SK-N-MC (cell line): ENCODE data around the gene BRD1.
"Not testable (repeated sequence)": the region's sequence is repeated elsewhere in the genome, so short reads cannot be mapped to it uniquely, and the experiment has no call there.

Experiments used
- DNase-seq: peaks from one replicate; pipeline ENCODE4 v3.0.0-alpha.2; 2011; ENCODE audit warnings: low read depth, low spot score
- H3K27ac ChIP-seq: fragments of 200-600 bp; sonication (generic); 2 replicates; pipeline ENCODE4 v1.5.1; 2016; ENCODE audit warnings: mixed run types
- H3K36me3 ChIP-seq: fragments of 200-600 bp; sonication (generic); 2 replicates; pipeline ENCODE4 v1.6.1; 2017; ENCODE audit warnings: antibody characterized with exemption, low read length, mixed read lengths; ENCODE audit not compliant: insufficient read depth
- H3K4me3 ChIP-seq: fragments of 200-600 bp; sonication (generic); 2 replicates; pipeline ENCODE4 v1.5.1; 2016
- H3K9ac ChIP-seq: fragments of 200-600 bp; sonication (generic); 2 replicates; pipeline ENCODE4 v1.8.0; 2017; ENCODE audit warnings: mixed run types, mixed read lengths; ENCODE audit not compliant: insufficient read length
- H3K9me3 ChIP-seq: fragments of 200-600 bp; sonication (generic); 2 replicates; pipeline ENCODE4 v1.6.1; 2017; ENCODE audit warnings: low read depth, mild to moderate bottlenecking, antibody characterized with exemption, low read length, moderate library complexity, mixed read lengths
- EZH2 ChIP-seq: fragments of 200-600 bp; sonication (generic); IDR thresholded peaks from one replicate; pipeline ENCODE4 v1.6.1; 2017; ENCODE audit warnings: antibody characterized with exemption
- FOXP2 ChIP-seq: optimal IDR thresholded peaks from 2 replicates; pipeline ENCODE3; 2011; ENCODE audit warnings: mild to moderate bottlenecking, moderate library complexity; ENCODE audit not compliant: insufficient read depth; ENCODE audit errors: extremely low read length, control extremely low read depth
- POLR2AphosphoS5 ChIP-seq: IDR thresholded peaks from 2 replicates; pipeline ENCODE4 v1.6.1; 2012; ENCODE audit warnings: mild to moderate bottlenecking, low read depth, low read length, borderline replicate concordance

Gene BRD1

GRCh38 chr22:49824185-49824925 is 3.3 kb downstream of the BRD1 start:
- Histone ChIP-seq H3K36me3 (peaks cover 64% of the 10 kb centered on the region), H3K27ac (no peak overlapping the region), H3K9me3 (no peaks in the 10 kb centered on the region), H3K9ac (no peak overlapping the region), H3K4me3 (no peak overlapping the region)
- TF ChIP-seq POLR2AphosphoS5 (no peak), EZH2 (no peak), FOXP2 (no peak)
- DNase-seq: no peak

- Histone ChIP-seq H3K27ac (no peak overlapping the region), H3K9me3 (no peaks in the 10 kb centered on the region), H3K9ac (no peak overlapping the region), H3K4me3 (no peak overlapping the region), H3K36me3 (peaks cover 72% of the 10 kb centered on the region)
- DNase-seq: no peak
- TF ChIP-seq FOXP2: no peak
- TF ChIP-seq POLR2AphosphoS5: no peak
- no peak for TF ChIP-seq EZH2
Observed at GRCh38 chr22:49823289-49824045, 4.2 kb downstream of the BRD1 start.

- not testable (repeated sequence) for H3K4me3 ChIP-seq, DNase-seq, H3K9me3 ChIP-seq, H3K27ac ChIP-seq, H3K9ac ChIP-seq
- H3K36me3 ChIP-seq: peaks cover 89% of the 10 kb centered on the region
Observed at GRCh38 chr22:49821741-49822140, 5.9 kb downstream of the BRD1 start.

GRCh38 chr22:49820984-49821383 is 6.7 kb downstream of the BRD1 start:
- no peak for TF ChIP-seq POLR2AphosphoS5
- no peak for TF ChIP-seq FOXP2
- TF ChIP-seq EZH2: no peak
- Histone ChIP-seq H3K9me3 (no peaks in the 10 kb centered on the region), H3K4me3 (no peak overlapping the region), H3K36me3 (peaks cover 95% of the 10 kb centered on the region), H3K9ac (no peak overlapping the region), H3K27ac (no peak overlapping the region)
- no peak for DNase-seq

- Histone ChIP-seq H3K4me3 (no peak overlapping the region), H3K36me3 (peaks cover 86% of the 10 kb centered on the region), H3K9me3 (no peaks in the 10 kb centered on the region), H3K9ac (no peak overlapping the region), H3K27ac (no peak overlapping the region)
- TF ChIP-seq FOXP2 (no peak), EZH2 (no peak), POLR2AphosphoS5 (no peak)
- DNase-seq: no peak
Observed at GRCh38 chr22:49817359-49817758, 10.3 kb downstream of the BRD1 start.

- H3K36me3 ChIP-seq: peaks cover 79% of the 10 kb centered on the region
- H3K27ac ChIP-seq: no peak overlapping the region
- TF ChIP-seq FOXP2 (no peak), EZH2 (no peak), POLR2AphosphoS5 (no peak)
- no peak for DNase-seq
- no peak overlapping the region for H3K9ac ChIP-seq
- no peaks in the 10 kb centered on the region for H3K9me3 ChIP-seq
- no peak overlapping the region for H3K4me3 ChIP-seq
Observed at GRCh38 chr22:49815641-49816091, 12.0 kb downstream of the BRD1 start.

- Histone ChIP-seq H3K36me3 (peaks cover 72% of the 10 kb centered on the region), H3K9ac (no peak overlapping the region)
Observed at GRCh38 chr22:49814856-49815255, 12.8 kb downstream of the BRD1 start.

GRCh38 chr22:49814164-49814686 is 13.4 kb downstream of the BRD1 start:
- H3K9me3 ChIP-seq: no peaks in the 10 kb centered on the region
- TF ChIP-seq FOXP2: no peak
- no peak for TF ChIP-seq POLR2AphosphoS5
- TF ChIP-seq EZH2: no peak
- DNase-seq: no peak
- no peak overlapping the region for H3K27ac ChIP-seq
- peaks cover 71% of the 10 kb centered on the region for H3K36me3 ChIP-seq
- H3K9ac ChIP-seq: no peak overlapping the region
- H3K4me3 ChIP-seq: no peak overlapping the region

More at GRCh38 chr22:49814856-49815255, 12.8 kb downstream of the BRD1 start:
- Histone ChIP-seq H3K4me3 (no peak overlapping the region), H3K27ac (no peak overlapping the region), H3K9me3 (no peaks in the 10 kb centered on the region)
- no peak for TF ChIP-seq POLR2AphosphoS5
- no peak for TF ChIP-seq FOXP2
- no peak for TF ChIP-seq EZH2
- no peak for DNase-seq

- Histone ChIP-seq H3K27ac (no peak overlapping the region), H3K36me3 (peaks cover 71% of the 10 kb centered on the region), H3K9me3 (no peaks in the 10 kb centered on the region), H3K9ac (no peak overlapping the region), H3K4me3 (no peak overlapping the region)
- TF ChIP-seq EZH2 (no peak), POLR2AphosphoS5 (no peak), FOXP2 (no peak)
- no peak for DNase-seq
Observed at GRCh38 chr22:49812838-49813237, 14.8 kb downstream of the BRD1 start.
